SKM-1 treated with dmso at 0.1 percent for 144 hours (cell line): ENCODE results near the gene ABHD16A.

Experiments
- DNase-seq: peaks from one replicate; lab custom pipeline; 2025; ENCODE audit not compliant: unreplicated experiment; lab: John Stamatoyannopoulos, UW

ABHD16A gene

GRCh38 chr6:31663126-31663960, 39.8 kb downstream of the ABHD16A start:
- DNase-seq = no peak

GRCh38 chr6:31662124-31662723, 40.9 kb downstream of the ABHD16A start:
- no peak for DNase-seq

GRCh38 chr6:31661262-31662123, 41.6 kb downstream of the ABHD16A start:
- no peak for DNase-seq

GRCh38 chr6:31660381-31661261, 42.5 kb downstream of the ABHD16A start, which contains the start of gene C6orf47:
Gene C6orf47, minus strand, starts transcription at chr6:31660778. Its CDS starts 831 bp downstream, at chr6:31659947.
- peak; percentile 73 for DNase-seq

- DNase-seq = peak; percentile 19
Measured at GRCh38 chr6:31659649-31660380, 43.3 kb downstream of the ABHD16A start.

GRCh38 chr6:31658983-31659648, 44.0 kb downstream of the ABHD16A start:
- no peak for DNase-seq

- DNase-seq = no peak
Measured at GRCh38 chr6:31658158-31658688, 44.9 kb downstream of the ABHD16A start.

- no peak for DNase-seq
Measured at GRCh38 chr6:31657406-31658157, 45.5 kb downstream of the ABHD16A start.

- DNase-seq = no peak
Measured at GRCh38 chr6:31655349-31656237, 47.5 kb downstream of the ABHD16A start, which contains the start of gene APOM. Gene APOM, plus strand, starts transcription at chr6:31655894. Its CDS starts 73 bp downstream, at chr6:31655967.

GRCh38 chr6:31654574-31655348, 48.4 kb downstream of the ABHD16A start:
- DNase-seq = no peak

GRCh38 chr6:31652925-31653724, 50.0 kb downstream of the ABHD16A start:
- no peak for DNase-seq

GRCh38 chr6:31651602-31652191, 51.4 kb downstream of the ABHD16A start:
- DNase-seq = peak; percentile 77

- no peak for DNase-seq
Measured at GRCh38 chr6:31645325-31645724, 57.8 kb downstream of the ABHD16A start.

- DNase-seq = no peak
Measured at GRCh38 chr6:31643818-31644454, 59.2 kb downstream of the ABHD16A start.
